DMS153 (cell line): ENCODE results near the gene MAP4K4.
"Not testable (repeated sequence)": the region's sequence is repeated elsewhere in the genome, so short reads cannot be mapped to it uniquely, and the experiment has no call there.

Source experiments
- DNase-seq: peaks from one replicate; lab custom pipeline; 2025; lab: John Stamatoyannopoulos, UW

The MAP4K4 gene

DNA sequence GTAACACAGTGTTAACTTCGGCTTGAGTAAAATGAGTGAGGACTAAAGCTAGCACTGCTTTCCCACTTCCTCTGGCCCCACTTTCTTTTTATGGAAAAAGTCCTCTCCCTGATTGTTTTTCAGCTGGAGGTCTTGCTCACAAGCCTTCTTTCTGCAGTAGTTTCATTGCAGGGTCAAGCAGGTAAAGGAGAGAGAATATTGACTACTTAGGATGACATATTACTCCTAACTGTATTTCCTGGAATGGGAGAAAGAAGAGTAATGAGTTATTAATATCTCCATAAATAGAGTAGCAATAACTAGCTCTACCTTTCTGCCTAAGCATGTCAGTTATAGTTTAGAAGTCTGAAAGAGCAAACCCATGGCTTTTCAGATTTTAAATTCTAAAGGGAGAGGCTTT, 45.0 kb downstream of the MAP4K4 start:
- DNase-seq = no peak

DNA sequence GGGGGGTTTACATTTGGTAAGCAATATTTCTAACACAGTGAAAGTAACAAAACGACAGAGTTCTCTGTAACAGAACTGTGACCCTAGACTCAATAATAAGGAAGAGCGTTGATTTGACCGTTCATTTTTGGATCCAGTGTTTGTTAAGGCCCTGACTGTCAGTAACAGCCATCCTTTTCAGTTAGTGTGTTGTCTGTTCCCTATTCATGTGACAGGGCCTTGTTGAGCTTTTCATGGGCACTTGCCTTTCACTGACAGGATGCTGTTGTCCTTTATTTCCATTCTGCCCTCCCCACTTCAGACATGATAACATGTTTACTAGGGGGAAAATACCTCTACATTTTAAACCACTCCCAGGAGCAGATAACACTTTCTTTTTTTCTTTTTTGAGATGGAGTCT, 45.8 kb downstream of the MAP4K4 start:
- no peak for DNase-seq

DNA sequence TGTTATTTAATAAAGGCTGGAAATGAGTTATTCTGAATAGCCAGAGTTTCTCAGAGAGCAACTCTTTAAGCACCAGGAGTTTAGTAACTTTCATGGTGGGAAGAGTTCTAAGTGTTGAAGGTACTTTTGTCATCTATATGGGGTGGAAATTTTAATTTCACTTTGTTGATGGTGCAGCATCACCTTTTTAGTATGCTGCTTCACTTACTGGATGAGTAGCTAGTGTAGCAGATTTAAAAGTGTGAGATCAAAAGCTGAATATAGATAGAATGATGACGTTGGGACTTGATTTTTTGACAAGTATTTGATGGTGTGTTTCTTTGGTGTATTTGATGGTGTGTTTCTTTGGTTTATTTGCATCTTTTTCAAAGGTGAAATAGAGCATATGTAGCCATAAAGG, 47.3 kb downstream of the MAP4K4 start:
- no peak for DNase-seq

DNA sequence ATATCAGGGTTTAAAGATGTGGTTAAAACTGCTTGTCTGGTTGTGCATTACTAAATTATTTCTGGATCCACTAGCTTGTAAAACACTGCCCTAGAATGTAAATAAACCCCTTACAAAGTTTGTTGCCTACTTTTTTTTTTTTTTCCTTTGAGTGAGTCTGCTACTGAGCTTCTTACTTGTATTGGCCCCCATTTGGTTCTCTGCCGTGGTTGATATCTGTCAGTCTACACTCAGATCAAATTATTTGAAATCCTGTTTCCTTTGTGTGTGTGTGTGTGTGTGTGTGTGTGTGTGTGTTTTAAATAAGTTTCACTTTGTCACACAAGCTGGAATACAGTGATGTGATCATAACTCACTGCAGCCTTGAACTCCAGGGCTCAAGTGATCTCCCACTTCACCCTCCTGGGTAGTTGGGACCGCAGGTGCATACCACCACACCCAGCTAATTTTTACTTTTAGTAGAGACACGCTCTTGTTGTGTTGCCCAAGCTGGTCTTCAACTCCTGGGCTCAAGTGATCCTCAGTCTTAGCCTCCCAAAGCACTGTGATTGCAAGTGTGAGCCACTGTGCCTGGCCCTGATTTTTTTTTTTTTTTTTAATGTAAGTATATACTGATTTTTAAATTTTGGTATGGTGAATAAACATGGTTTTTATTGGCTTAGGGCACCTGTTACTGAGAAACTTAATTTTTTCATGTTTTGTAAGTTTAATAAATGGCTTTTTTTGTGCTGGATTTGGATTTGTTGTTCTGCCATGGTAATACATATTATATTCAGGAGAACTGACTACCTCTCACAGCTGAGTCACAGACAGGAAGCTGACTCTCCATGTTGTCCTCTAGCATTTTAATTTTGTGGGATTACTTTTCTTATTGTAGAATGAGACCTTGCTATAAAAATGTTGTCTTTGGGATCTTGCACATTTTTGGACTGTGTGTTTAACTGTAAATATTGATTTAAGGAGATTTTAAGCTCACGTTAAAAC, 48.5 kb downstream of the MAP4K4 start:
- DNase-seq = no peak

DNA sequence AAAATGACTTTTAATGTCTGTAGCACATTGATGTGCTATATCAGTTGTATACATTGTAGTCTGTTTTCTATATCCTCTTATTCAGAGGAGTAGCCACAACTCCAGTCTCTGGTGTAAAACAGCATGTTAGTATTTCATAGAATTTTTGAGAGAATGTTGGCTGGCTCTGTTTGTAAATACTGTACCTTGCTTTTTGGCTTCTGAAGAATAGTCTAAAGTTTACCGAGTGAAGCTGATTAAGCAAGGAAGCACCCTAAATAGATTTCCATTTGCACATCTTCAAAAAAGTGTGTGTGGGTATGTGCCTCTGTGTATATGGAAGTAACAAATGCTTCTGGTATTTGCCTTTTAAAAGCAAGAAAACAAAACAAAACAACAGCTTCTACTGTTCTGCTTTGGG, 50.5 kb downstream of the MAP4K4 start:
- no peak for DNase-seq

DNA sequence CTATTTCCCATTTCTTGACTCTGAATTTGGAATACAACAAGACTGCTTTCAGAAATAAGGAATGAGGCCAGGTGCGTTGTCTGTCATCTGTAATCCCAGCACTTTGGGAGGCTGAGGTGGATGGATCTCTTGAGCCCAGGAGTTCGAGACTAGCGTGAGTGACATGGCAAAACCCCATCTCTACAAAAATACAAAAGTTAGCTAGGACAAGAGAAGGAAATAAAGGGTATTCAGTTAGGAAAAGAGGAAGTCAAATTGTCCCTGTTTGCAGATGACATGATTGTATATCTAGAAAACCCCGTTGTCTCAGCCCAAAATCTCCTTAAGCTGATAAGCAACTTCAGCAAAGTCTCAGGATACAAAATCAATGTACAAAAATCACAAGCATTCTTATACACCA, 51.0 kb downstream of the MAP4K4 start:
- DNase-seq = not testable (repeated sequence)

DNA sequence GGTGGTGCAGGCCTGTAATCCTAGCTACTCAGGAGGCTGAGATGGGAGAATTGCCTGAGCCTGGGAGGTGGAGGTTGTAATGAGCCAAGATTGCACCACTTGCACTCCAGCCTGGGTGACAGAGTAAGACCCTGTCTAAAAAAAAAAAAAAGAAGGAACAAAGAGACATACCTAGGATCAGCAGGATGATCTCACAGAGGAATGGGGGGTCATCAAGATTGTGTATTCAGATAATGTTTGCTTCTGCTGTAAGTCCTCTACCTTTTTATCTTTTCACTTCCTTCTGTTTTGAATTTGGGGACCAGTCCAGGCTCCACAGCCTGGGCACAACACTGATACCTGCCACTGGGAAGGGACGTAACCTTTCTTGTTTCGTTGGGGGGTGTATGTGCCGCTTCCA, 53.2 kb downstream of the MAP4K4 start:
- DNase-seq = no peak

DNA sequence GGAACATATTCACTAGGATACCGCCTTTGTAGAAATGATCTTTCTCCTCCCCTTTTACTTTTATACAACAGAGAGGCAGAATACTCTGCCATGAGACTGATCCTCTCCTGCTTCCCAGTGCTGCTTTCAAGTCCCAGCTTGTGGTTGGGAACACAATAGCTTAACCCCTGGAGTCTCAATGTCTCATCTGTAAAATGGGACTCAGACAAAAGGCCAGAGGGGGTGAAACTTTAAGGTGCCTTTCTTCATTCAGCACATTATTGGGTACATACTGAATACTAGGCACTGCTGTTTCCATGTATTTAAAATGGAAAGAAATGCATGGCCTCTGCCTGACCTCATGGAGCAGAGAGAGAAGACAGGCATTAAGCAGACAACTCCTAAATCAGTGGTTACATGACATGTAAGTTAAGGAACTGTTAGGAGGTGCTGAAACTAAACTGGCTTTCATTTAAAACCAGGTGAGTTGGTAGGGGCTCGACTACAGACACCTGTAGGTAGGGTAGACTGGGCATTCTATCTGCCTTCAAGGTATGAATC, 53.8 kb downstream of the MAP4K4 start:
- DNase-seq = no peak

DNA sequence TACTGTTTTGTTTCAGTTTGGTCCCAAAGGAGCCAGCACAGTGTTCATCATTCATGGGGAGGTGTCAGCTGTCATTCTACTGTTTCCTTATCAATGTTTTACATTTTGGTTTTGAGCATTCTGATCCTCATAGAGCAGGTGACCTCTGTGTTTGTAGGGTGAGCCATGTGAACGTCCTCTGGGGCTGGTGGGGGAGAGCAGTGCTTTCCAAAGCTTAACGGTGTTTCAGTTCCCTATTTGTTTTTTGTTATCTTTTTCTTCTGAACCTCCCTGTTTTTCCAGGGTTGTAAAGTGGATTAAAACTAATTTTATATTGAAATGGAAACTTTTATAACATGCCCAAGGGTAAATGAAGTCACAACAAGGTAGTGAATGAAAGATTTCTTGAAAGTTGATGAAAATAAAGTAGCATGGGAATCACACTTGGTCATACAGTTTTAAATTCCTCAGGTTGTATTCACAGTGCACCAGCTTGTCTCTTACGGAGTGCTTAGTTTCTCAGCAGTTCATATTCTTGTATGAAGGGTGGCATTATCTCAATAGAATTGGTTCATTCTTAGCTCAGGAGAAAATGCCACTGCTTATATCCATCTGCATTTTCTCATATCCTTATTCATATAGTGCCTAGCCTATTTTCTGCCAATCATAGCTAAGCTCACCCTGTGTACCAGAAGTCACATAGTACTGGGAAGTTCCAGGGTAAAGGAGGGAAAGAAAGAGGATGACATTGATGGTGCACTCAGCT, 54.5 kb downstream of the MAP4K4 start:
- DNase-seq = no peak

DNA sequence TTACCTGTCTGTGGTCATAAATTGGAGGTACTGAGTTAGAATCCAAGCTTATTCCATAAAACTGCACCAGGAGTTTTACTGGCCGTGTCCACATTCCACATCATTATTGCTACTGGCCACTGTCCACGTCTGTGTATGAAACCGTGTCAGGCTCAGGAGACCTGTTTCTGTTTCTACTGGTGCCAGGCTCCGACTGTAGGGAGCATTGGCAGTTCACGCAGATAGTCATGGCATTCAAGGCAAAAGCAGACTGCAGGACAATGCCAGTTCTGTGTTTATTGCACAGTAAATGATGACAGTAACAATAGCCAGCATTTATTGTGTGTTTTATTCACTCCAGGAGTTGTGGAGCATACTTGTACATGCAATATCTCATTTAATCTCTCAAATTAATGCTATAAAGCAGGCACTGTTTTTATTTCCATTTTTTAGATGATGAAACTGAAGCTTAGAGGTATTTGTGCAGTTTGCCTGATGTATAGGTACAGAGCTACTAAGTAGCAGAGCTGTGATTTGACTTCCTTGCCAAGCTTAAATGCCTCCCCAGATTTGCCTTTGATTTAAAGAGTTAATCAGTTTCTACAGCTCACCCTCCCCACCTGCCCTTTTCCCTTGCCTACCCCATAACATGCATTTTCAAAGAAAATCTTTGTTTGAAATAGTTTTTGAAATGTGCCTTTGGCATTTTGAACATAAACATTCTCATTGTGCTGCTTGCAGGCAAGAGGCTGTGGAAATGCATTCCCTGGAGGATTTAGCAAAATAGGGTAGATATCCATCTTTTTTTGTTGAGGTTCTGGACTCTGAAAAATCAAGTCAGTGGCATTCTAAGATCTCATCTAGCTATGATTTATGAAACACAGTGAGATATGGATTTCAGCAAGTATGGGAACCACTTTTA, 55.5 kb downstream of the MAP4K4 start:
- no peak for DNase-seq

DNA sequence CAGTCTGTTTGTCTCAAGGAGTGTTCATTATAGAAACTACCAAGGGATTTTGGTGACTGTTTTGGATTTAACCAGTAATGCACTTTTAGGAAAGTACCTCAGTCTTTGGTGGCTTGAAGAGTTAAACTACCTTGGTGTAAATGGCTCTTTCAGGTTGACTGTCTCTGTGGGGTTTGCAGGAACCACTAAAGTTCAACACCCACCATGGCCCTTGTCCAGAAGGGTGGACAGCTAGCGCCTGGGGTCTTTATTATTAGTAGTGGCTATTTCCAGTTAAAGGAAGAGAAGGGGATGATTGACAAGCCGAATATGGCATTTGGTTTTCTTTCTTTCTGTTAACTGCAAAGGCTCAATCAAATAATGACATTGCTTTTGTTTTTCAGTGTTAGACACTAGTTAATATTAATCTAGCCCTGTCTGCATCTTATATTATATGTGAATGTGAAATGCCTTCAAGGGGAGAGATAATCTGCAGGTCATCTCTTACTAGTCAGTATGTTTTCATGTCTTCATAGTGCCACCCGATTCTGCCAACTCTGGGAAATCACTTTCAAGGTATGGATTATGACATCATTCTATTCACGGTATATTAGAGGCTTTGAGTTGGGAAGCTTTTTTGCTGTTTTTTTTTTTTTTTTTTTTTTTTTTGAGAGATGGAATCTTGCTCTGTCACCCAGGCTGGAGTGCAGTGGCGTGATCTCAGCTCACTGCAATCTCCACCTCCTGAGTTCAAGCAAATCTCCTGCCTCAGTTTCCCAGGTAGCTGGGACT, 56.4 kb downstream of the MAP4K4 start:
- no peak for DNase-seq

DNA sequence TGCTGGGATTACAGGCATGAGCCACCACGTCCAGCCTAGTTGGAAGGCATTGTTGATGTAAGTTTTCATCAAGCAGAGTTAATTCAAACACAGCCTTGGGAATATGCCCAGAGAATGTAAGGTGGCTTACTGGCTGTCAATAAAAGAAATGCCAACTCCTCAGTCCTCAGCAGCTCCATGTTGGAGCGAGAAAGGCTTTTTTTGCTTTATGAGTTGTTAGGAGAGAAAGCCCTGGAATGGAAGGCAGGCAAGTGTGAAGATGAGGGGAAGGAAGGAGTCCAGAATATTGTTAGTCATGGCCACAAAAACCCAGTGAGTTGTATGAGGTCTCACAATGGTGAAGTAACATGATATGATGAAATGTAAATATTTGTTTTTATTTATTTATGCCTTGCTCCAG, 57.1 kb downstream of the MAP4K4 start:
- DNase-seq = no peak

DNA sequence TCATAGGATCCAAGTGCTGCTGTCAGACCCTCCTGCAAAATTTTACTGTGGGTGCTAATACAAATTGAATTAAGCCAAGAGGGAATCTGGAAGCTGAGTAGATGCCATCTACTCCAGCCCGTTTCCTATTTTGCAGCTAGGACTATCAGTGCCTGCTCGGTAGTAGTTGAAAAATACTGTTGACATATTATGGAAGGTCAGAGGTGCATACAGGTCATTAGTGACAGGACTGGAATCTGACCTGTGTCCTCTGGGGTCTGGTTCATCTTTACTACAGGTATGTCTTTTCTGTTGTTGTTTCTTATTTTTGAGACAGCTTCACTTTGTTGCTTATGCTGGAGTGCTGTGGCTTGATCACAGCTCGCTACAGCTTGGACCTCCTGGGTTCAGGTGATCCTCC, 58.8 kb downstream of the MAP4K4 start:
- DNase-seq = no peak

DNA sequence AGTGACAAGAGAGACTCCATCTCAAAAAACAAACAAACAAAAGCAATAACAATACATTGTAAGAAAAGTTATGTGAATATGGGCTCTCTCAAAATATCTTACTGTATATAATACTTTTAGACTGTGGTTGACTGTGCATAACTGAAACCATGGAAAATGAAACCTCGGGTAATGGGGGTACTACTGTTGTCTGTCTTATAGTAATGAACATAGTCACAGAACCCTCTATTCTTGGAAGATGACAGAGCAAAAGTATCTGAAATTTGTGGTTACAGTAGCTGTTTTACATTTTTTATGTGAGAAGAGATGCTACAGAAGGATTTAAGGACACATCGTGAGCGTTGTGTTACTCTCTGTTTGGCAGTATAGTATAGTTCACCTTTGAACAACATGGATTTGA, 60.5 kb downstream of the MAP4K4 start:
- DNase-seq = no peak

DNA sequence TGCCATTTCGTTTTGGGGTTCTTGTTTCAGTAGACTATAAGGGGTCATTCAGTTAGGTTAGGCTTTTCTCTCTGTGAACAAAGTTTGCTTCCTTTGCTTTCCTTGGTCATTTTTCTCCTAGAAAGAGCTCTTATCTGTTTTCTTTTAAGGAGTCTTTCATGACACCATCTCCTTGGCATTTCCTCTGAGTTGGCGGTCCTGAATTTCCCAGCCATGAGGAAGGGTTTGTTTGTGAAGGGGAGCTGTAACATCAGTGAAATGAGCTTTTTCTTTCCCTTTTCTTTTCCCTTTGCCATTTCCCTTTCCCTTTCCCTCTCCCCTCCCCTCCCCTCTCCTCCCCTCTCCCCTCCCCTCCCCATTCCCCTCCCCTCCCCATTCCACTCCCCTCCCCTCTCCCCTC, 61.7 kb downstream of the MAP4K4 start:
- DNase-seq = no peak

DNA sequence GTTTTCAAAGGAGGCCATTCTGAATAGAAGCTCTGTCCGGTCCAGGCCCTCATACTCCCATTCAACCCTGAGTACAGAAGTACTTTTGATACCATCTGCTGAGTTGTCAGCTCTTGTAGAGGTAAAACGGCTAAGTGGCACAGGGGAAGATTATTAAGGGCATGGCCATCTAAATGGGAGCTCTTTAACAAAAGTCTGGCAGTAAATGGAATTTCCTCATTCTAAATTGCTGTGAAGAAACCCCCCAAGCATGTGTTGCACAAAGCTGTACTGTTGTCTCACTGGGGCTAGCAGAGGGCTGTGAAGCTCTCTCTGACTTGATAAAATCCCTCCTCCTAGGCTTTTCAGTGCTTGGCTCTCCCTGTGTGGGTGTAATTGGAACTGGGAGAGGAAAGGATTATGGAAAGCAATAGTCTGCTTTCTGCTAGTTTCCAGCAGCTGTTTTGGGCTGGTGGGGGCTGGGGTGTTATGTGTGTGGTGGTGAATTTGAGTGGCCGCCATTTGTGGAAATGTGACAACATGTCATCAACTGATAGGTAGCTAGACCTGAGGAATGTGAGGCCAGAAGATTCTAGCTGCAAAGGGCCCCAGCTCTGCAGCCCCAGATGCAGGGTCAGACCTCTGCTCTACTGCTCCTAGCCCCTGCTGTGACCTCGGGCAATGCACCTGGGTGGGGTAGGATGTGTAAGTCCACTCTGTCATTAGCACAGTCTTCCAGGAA, 65.1 kb downstream of the MAP4K4 start:
- no peak for DNase-seq

DNA sequence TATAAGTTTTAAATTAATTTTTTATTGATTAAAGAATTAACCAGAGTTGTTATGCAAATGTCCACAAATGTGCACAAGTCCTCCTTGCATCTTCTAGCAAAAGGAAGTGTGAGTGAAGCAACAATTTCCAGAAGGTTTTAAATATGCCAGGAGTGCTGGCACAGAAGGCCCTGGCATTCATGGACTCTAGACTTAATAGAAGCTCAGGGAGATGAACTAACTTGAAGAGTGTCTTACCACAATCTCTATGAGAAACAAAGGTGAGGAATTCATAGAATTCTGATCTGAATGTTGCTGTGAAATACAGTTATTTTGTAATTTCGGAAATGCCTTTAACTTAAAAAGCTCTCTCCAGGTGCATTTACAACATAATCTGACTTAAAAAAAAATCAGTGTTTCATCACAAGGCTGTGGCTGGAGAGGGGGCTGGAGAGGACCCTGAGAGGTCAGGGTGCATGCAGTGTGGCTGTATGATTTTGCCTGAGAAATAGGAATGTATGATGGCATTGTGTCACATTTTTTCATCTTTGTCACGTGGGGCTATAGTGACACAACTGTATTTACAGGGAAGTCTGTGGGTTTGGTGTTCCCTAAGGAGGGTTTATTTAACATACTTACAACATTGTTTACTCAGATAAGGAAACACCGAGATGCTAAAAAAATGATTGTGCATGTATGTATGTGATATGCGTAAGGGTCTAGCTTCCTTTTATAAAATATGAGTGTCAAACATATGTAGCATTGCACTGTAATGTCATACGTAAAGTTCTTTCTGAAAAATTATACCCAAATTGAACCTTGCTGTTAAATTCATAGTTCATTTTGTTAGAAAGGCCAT, 66.2 kb downstream of the MAP4K4 start:
- no peak for DNase-seq

DNA sequence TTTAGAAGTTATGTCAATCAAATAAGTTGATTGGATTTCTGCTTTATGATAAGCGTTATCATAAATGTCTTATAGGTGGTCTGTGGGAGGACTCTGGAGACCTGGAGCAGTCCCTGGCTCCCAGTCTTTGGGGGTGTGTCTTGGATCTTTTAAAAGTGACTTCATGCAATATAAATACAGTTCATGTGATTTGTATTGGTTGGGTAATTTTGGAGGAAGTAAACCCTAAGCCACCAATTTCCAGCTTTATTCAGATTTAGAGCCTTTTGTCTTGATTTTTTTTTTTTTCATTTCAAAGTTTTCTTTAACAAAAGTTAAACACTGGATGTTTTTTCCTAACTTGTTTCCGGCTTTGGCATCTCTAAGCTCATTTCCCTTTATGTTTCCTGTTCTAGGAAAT, 68.8 kb downstream of the MAP4K4 start:
- no peak for DNase-seq

DNA sequence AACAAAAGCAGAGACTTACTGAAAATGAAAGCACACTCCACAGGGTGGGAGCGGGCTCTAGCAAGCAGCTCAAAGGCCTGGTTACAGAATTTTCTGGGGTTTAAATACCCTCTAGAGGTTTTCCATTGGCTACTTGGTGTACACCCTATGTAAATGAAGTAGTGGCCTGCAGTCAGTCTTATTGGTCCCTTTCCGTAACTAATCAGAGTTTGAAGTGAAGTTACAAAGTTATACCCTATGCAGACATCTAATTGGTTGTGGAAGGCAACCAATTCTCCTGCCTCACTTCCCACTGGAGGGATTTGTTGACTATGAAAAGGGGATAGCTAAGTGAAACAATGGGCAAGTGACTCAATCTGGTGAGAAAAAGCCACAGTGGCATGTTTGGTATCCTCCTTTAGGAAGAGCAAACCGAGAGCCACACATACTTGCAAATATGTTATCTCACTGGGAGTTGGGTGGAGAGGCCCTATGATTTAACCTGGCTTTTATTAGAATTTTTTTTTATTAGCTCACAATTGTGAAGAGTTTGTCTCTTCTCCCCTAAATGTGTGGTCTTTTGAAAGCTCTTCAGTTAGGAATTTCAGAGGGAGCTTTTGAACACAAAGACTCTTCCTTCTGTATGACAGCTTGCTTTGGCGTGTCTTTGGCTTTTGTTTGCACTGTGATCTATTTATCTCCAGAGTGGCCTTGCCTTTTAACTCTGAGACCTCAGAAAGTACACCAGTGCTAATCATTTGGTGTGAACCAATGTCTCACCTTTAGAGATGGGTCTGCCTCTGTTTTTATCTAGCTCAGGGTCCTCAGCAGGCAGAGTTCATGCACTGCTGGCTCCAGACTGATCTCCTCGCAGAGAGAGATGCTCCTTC, 69.6 kb downstream of the MAP4K4 start:
- no peak for DNase-seq
